Common myeloid progenitor, CD34-positive (primary cell): ENCODE data around the gene HNRNPUL1.

ENCODE experiments used
- CTCF ChIA-PET: fragments of 350-600 bp; sonication (Branson Sonifier 250); formaldehyde crosslinking; loops from one replicate; lab custom pipeline; 2021; ENCODE audit warnings: antibody characterized with exemption; lab: Charles Lee
- POLR2A ChIA-PET: fragments of 350-600 bp; sonication (Branson Sonifier 250); formaldehyde crosslinking; loops from one replicate; lab custom pipeline; 2021; ENCODE audit warnings: antibody characterized with exemption; lab: Charles Lee
- DNase-seq, 3 donors: peaks; one replicate each; pipeline versions ENCODE4 v3.0.0 to v3.0.0-alpha.2; 2013
- H3K27ac ChIP-seq, 2 experiments: 1 replicate in 1 of 2; 2 replicates in 1 of 2; pipeline ENCODE4 v1.7.0; 2013; ENCODE audit warnings: inconsistent platforms in 2 of 2, low read length in 2 of 2, mild to moderate bottlenecking in 2 of 2, low read depth in 1 of 2, moderate library complexity in 1 of 2; ENCODE audit not compliant: severe bottlenecking in 2 of 2, insufficient read depth in 1 of 2, poor library complexity in 1 of 2
- H3K27me3 ChIP-seq, 5 experiments: replicated peaks in 2 of 5; 1 replicate in 3 of 5; 2 replicates in 2 of 5; pipeline versions ENCODE4 v1.6.1 to v1.7.0; 2013; ENCODE audit warnings: low read length in 4 of 5, mild to moderate bottlenecking in 2 of 5, moderate library complexity in 2 of 5, inconsistent platforms in 1 of 5; ENCODE audit not compliant: insufficient read depth in 5 of 5, control insufficient read depth in 4 of 5
- H3K36me3 ChIP-seq, 4 experiments: 1 replicate in 2 of 4; 2 replicates in 2 of 4; pipeline versions ENCODE4 v1.6.1 to v1.7.0; 2013; ENCODE audit warnings: low read length in 3 of 4, control low read depth in 1 of 4, mild to moderate bottlenecking in 1 of 4; ENCODE audit not compliant: control insufficient read depth in 4 of 4, insufficient read depth in 4 of 4
- H3K4me1 ChIP-seq, 4 experiments: 1 replicate in 3 of 4; 2 replicates in 1 of 4; pipeline versions ENCODE4 v1.6.1 to v1.7.1; 2013; ENCODE audit warnings: low read length in 3 of 4, mild to moderate bottlenecking in 3 of 4, control low read depth in 1 of 4, inconsistent platforms in 1 of 4, moderate library complexity in 1 of 4; ENCODE audit not compliant: control insufficient read depth in 4 of 4, insufficient read depth in 4 of 4; ENCODE audit errors: control extremely low read depth in 1 of 4
- H3K4me3 ChIP-seq, 7 experiments: 1 replicate in 4 of 7; 2 replicates in 3 of 7; pipeline versions ENCODE4 v1.5.1 to v1.7.0; 2013; ENCODE audit warnings: mild to moderate bottlenecking in 7 of 7, low read length in 6 of 7, moderate library complexity in 6 of 7, inconsistent platforms in 2 of 7, low read depth in 2 of 7, control low read depth in 1 of 7; ENCODE audit not compliant: insufficient read depth in 4 of 7, control insufficient read depth in 1 of 7; ENCODE audit errors: extremely low read depth in 1 of 7
- H3K9me3 ChIP-seq, 5 experiments: 1 replicate in 4 of 5; 2 replicates in 1 of 5; pipeline versions ENCODE4 v1.6.1 to v1.7.1; 2013; ENCODE audit warnings: low read length in 4 of 5, mild to moderate bottlenecking in 2 of 5, inconsistent platforms in 1 of 5, low read depth in 1 of 5, moderate library complexity in 1 of 5; ENCODE audit not compliant: control insufficient read depth in 4 of 5, insufficient read depth in 2 of 5; ENCODE audit errors: control extremely low read depth in 1 of 5
- WGBS: methylation state at CpG from one replicate; pipeline ENCODE4 v1.1.5; 2013; ENCODE audit not compliant: insufficient coverage; 5-methylcytosine and 5-hydroxymethylcytosine counted together

The HNRNPUL1 gene

GRCh38 chr19:41300555-41300954, 36.4 kb downstream of the HNRNPUL1 start:
- peak in 2 of 3 donors; percentile 47 to 55 for DNase-seq
- WGBS = 33% methylated on average over 2 of the region's 6 CpGs
- Histone ChIP-seq H3K27me3 (no peaks in the 10 kb centered on the region), H3K4me3 (peak overlapping the region in 1 of 7 experiments; percentile 8), H3K4me1 (peaks cover 28 to 95% (median 67%) of the 10 kb centered on the region in 4 experiments), H3K27ac (peak overlapping the region; percentile 99), H3K36me3 (peaks cover 14 to 96% (median 62%) of the 10 kb centered on the region in 4 experiments), H3K9me3 (no peaks in the 10 kb centered on the region)
- POLR2A ChIA-PET = interaction anchor here (1.4 kb wide), 1 partner anchor 37 kb away, joined by 5 read pairs; the partner anchor contains the start of gene HNRNPUL1
- CTCF ChIA-PET = interaction anchor here (0.6 to 4.8 kb wide), 8 partner anchors 8 to 299 kb away, joined by 3 to 28 read pairs (median 5); no protein-coding TSS in a partner anchor

- Histone ChIP-seq H3K27ac (peak overlapping the region in 1 of 2 experiments; percentile 71), H3K9me3 (no peaks in the 10 kb centered on the region)
- DNase-seq = peak in 2 of 3 donors; percentile 68 to 69
Observed at GRCh38 chr19:41302624-41303351, 38.6 kb downstream of the HNRNPUL1 start.

GRCh38 chr19:41303954-41304353, 39.8 kb downstream of the HNRNPUL1 start:
- Histone ChIP-seq H3K36me3 (peaks cover 11 to 91% (median 56%) of the 10 kb centered on the region in 4 experiments), H3K27me3 (no peaks in the 10 kb centered on the region), H3K4me3 (no peak overlapping the region), H3K27ac (peak overlapping the region; percentile 91 to 97), H3K9me3 (no peaks in the 10 kb centered on the region), H3K4me1 (peaks cover 34 to 97% (median 72%) of the 10 kb centered on the region in 4 experiments)
- 100% methylated on average over 6 of the region's 14 CpGs for WGBS
- CTCF ChIA-PET = interaction anchor here (0.6 to 4.8 kb wide), 8 partner anchors 12 to 101 kb away, joined by 3 to 28 read pairs (median 4); partner anchors contain the start of gene TGFB1
- DNase-seq = no peak
- POLR2A ChIA-PET = no interaction called here

More at GRCh38 chr19:41302624-41303351, 38.6 kb downstream of the HNRNPUL1 start:
- ChIA-PET CTCF (interaction anchor here (0.8 to 4.8 kb wide), 5 partner anchors 11 to 100 kb away, joined by 3 to 28 read pairs (median 5); partner anchors contain the start of gene HNRNPUL1), POLR2A (interaction anchor here (0.6 to 0.7 kb wide), 2 partner anchors 44 to 1832 kb away, joined by 3 to 4 read pairs; no protein-coding TSS in a partner anchor)
- Histone ChIP-seq H3K36me3 (peaks cover 11 to 95% (median 54%) of the 10 kb centered on the region in 4 experiments), H3K4me3 (no peak overlapping the region), H3K27me3 (no peaks in the 10 kb centered on the region), H3K4me1 (peaks cover 33 to 97% (median 72%) of the 10 kb centered on the region in 4 experiments)
- 61% methylated on average over 7 of the region's 21 CpGs for WGBS

- peak overlapping the region; percentile 91 to 97 for H3K27ac ChIP-seq
- no peak for DNase-seq
- no peak overlapping the region for H3K4me3 ChIP-seq
- H3K27me3 ChIP-seq = no peaks in the 10 kb centered on the region
- no peaks in the 10 kb centered on the region for H3K9me3 ChIP-seq
- 66% methylated on average over 4 of the region's 4 CpGs for WGBS
- peaks cover 34 to 94% (median 70%) of the 10 kb centered on the region in 4 experiments for H3K4me1 ChIP-seq
- ChIA-PET POLR2A (interaction anchor here (0.7 to 1.2 kb wide), 2 partner anchors 13 to 539 kb away, joined by 3 to 4 read pairs; no protein-coding TSS in a partner anchor), CTCF (interaction anchor here (0.9 to 4.8 kb wide), 10 partner anchors 13 to 102 kb away, joined by 3 to 28 read pairs (median 4); partner anchors contain the start of gene TGFB1)
- peaks cover 11 to 82% (median 51%) of the 10 kb centered on the region in 4 experiments for H3K36me3 ChIP-seq
Observed at GRCh38 chr19:41304706-41305483, 40.7 kb downstream of the HNRNPUL1 start.

- peaks cover 29 to 91% (median 69%) of the 10 kb centered on the region in 4 experiments for H3K4me1 ChIP-seq
- CTCF ChIA-PET = interaction anchor here (0.7 to 4.0 kb wide), 9 partner anchors 12 to 102 kb away, joined by 3 to 35 read pairs (median 4); no protein-coding TSS in a partner anchor
- 57% methylated on average over 13 of the region's 13 CpGs for WGBS
Observed at GRCh38 chr19:41305927-41306793, 42.0 kb downstream of the HNRNPUL1 start.

More at GRCh38 chr19:41305927-41306793, 42.0 kb downstream of the HNRNPUL1 start:
- POLR2A ChIA-PET = interaction anchor here (0.6 to 4.5 kb wide), 4 partner anchors 8 to 398 kb away, joined by 3 to 42 read pairs (median 10); partner anchors contain the start of gene HNRNPUL1
- peak overlapping the region; percentile 91 to 97 for H3K27ac ChIP-seq
- H3K36me3 ChIP-seq = peaks cover 11 to 69% (median 44%) of the 10 kb centered on the region in 4 experiments
- H3K4me3 ChIP-seq = peak overlapping the region in 2 of 7 experiments; percentile 32 to 64
- no peaks in the 10 kb centered on the region for H3K27me3 ChIP-seq
- no peak for DNase-seq
- H3K9me3 ChIP-seq = no peaks in the 10 kb centered on the region
